ENCODE data around the gene BTG1.
A peak's percentile ranks its signal among the peaks of the same experiment; 100 is the strongest.

BTG1 gene

DNA sequence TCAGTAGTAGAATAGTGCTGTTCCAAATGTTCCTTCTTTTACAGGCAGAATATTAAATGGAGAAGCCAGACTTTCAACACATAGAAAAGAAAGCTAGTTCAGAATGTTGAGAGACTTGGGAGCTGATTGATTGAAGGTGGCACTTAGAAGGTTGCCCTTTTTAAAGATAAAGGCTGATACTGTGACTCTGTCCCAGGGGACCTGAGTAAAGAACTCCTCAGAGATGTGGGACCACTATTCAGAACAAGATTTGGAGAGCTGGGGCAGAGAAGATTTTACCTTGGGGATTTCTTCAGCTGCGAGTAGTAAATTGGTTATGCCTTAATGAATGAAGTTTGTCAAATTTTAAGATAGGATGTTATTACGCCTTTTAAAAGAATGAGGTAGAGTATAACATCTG, 21.4 kb upstream of the BTG1 start:
- no peak for DNase-seq
- TF ChIP-seq POLR2A (IDR thresholded peaks at IDR 0.05; ENCODE audit: low read length) (no peak), GATA1 (IDR thresholded peaks at IDR 0.05; ENCODE audit: low read depth, low read length) (no peak)

DNA sequence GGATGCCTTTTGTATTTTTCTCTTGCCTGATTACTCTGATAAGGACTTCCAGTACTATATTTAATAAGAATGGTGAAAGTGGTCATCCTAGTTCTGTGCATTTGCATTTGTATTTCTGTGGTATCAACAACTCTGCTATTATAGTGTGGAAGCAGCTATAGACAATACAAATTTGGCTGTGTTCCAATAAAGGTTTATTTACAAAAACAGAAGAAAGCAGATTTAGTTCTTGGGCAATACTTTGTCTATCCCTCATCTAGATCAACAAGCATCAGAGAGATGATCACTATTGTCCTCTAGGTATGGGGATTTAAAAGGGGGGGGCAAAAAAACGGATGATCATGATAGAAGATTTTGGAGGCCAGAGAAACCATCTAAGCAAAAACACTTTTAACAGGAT, 19.1 kb upstream of the BTG1 start:
- no peak for DNase-seq
- TF ChIP-seq GATA1 (IDR thresholded peaks at IDR 0.05; ENCODE audit: low read depth, low read length) (no peak), POLR2A (IDR thresholded peaks at IDR 0.05; ENCODE audit: low read length) (no peak)

DNA sequence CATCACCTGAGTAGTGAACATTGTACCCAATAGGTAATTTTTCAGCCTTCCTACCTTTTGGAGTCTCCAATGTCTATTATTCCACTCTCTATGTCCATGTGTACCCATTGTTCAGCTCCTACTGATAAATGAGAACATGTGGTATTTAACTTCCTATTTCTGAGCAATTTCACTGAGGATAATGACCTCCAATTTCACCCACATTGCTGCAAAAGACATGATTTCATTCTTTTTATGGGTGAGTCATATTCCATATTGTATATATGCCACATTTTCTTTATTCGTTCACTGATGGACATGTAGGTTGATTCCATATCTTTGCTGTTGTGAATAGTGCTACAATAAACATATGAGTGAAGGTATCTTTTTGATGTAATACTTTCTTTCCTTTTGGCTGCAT, 16.4 kb upstream of the BTG1 start:
- DNase-seq = no peak
- TF ChIP-seq POLR2A (IDR thresholded peaks at IDR 0.05; ENCODE audit: low read length) = no peak
- no peak for TF ChIP-seq GATA1 (IDR thresholded peaks at IDR 0.05; ENCODE audit: low read depth, low read length)

DNA sequence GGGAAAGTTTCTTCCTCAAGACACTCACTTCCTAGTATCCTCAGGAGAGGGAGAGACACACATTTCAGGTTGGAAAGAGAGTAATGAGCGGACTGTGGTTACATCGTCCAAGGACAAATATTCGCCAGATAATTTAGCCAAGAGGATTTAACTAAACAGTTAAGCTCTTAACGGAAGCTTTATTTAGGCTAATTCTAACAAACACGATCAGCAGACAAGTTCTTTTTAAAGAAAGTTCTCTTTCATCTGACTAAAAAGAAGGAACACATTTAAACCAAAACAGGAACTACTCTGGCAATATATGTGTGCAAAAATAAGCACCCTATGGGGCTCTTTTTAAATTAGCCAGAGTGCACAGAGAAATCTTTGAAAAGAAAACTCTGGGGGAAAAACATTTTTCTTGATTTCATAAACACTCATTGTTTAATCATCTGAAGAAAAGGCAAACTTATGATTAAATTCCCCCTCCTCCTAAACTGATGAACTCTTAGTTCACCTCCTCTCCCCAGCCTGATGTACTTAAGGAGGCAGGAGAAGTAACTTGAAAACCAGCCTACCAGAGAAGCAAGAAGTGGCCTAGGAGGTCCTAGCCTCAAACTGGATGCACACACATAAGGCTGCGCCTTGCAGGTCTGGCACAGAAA, 13.3 kb upstream of the BTG1 start:
- no peak for DNase-seq
- TF ChIP-seq GATA1 (IDR thresholded peaks at IDR 0.05; ENCODE audit: low read depth, low read length) (no peak), POLR2A (IDR thresholded peaks at IDR 0.05; ENCODE audit: low read length) (no peak)

DNA sequence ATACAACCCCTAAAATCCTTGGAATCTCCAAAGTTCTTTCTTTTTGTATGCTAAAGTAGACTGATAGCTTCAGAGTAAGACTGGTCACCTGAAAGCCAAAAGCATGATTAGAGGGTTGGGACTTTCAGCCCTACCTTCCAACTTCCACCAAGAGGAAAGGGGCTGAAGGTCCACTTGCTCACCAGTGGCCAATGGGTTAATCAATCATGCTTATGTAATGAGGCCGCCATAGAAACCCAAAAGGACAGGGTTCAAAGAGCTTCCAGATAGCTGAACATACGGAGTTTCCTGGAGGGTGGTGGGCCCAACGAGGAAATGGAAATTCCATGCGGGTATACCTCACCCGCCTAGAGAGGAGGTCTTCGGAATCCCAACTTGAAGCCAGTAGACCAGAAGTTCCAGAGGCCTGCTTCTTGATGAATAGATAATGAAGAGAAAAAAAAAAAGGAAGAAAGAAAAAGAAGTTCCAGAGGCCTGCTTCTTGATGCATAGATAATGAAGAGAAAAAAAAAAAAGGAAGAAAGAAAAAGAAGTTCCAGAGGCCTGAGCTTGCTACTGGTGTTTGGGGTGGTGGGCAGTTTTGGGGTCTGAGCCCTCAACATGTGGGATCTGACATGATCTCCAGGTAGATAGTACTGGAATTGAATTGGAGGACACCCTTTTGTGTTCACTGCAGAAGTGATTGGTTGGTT, 11.2 kb upstream of the BTG1 start:
- TF ChIP-seq GATA1 (IDR thresholded peaks at IDR 0.05; ENCODE audit: low read depth, low read length) = no peak
- TF ChIP-seq POLR2A (IDR thresholded peaks at IDR 0.05; ENCODE audit: low read length) = no peak
- DNase-seq = no peak

DNA sequence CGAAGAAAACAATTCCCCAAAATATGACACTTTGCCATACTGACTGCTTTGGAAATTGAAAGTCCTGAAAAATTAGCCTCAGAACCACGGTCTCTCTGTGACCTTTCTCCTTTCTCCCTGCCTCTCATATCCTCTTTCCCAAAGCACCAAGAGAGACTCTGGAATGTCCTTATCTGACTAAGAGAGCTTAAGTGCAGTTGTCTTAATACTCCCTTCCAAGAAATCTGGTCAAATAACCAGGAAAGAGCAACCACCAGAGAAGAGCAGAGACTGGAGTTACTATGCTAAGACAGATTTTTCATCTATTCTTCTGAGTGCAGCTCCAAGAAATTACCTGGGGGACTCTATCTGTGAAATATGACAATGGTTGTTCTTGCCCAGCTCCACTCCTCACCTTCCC, 10.5 kb upstream of the BTG1 start:
- DNase-seq = no peak
- TF ChIP-seq POLR2A (IDR thresholded peaks at IDR 0.05; ENCODE audit: low read length) (no peak), GATA1 (IDR thresholded peaks at IDR 0.05; ENCODE audit: low read depth, low read length) (no peak)

DNA sequence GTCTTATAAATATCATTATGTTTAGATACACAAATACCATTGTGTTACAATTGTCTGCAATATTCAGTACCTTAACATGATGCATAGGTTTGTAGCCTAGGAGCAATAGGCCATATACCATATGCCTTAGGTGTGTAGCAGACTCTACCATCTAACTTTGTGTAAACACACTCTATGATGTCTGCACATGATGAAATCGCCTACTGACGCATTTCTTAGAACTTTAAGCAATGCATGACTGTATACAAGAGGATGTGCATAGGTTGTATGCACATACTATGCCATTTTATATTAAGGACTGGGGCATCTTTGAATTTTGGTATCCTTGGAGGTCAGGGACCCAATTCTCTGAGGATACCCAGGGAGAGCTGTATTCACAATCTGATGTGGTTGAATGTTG, 10.1 kb upstream of the BTG1 start:
- TF ChIP-seq POLR2A (IDR thresholded peaks at IDR 0.05; ENCODE audit: low read length) (no peak), GATA1 (IDR thresholded peaks at IDR 0.05; ENCODE audit: low read depth, low read length) (no peak)
- no peak for DNase-seq

DNA sequence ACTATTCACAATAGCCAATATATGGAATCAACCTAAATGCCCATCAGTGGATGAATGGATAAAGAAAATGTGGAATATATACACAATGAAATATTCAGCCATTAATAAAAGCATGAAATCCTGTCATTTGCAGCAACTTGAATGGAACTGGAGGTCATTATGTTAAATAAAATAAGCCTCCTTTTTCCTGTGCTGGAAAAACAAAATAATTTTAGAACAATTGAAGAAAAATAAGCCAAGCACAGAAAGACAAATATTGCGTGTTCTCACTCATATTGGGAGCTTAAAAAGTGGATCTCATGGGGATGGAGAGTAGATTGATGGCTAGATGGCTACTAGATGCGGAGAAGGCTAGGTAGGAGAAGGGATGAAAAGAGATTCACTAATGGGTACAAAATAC, 6.3 kb upstream of the BTG1 start:
- no peak for TF ChIP-seq POLR2A (IDR thresholded peaks at IDR 0.05; ENCODE audit: low read length)
- TF ChIP-seq GATA1 (IDR thresholded peaks at IDR 0.05; ENCODE audit: low read depth, low read length) = no peak
- DNase-seq = no peak

DNA sequence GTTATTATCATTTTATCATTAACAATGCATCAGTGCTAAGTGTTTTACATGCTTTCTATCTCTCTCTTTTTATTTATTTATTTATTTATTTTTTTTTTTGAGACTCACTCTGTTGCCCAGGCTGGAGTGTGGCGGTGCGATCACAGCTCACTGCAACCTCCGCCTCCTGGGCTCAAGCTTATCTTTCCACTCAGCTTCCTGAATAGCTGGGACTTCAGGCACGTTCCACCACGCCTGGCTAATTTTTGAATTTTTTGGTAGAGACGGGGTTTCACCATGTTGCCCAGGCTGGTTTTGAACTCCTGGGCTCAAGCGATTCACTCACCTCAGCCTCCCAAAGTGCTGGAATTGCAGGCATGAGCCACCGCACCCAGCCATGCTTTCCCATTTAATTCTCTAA, 3.9 kb upstream of the BTG1 start:
- no peak for DNase-seq
- TF ChIP-seq GATA1 (IDR thresholded peaks at IDR 0.05; ENCODE audit: low read depth, low read length) (no peak), POLR2A (IDR thresholded peaks at IDR 0.05; ENCODE audit: low read length) (no peak)

DNA sequence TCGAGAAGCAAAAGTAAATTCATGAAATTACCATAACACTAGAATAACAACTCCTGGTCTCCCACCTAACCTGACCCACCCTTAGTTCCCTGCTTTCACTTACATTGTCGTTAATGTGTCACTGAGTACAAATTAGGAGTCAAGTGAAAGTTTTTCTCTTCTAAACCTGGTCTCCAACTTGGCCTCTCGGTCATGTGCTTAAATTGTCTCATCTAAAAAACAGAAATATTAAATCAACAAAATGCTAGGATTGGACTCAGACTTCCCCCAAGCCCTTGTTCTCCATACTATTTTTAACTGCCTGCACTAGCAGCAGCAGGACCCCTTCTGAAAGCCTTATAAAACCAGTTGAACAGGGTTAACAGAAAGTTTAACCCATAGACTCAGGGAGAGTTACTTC, 1.8 kb upstream of the BTG1 start:
- TF ChIP-seq GATA1 (IDR thresholded peaks at IDR 0.05; ENCODE audit: low read depth, low read length) (no peak), POLR2A (IDR thresholded peaks at IDR 0.05; ENCODE audit: low read length) (no peak)
- DNase-seq = peak in 1 of 2 experiments; percentile 34

DNA sequence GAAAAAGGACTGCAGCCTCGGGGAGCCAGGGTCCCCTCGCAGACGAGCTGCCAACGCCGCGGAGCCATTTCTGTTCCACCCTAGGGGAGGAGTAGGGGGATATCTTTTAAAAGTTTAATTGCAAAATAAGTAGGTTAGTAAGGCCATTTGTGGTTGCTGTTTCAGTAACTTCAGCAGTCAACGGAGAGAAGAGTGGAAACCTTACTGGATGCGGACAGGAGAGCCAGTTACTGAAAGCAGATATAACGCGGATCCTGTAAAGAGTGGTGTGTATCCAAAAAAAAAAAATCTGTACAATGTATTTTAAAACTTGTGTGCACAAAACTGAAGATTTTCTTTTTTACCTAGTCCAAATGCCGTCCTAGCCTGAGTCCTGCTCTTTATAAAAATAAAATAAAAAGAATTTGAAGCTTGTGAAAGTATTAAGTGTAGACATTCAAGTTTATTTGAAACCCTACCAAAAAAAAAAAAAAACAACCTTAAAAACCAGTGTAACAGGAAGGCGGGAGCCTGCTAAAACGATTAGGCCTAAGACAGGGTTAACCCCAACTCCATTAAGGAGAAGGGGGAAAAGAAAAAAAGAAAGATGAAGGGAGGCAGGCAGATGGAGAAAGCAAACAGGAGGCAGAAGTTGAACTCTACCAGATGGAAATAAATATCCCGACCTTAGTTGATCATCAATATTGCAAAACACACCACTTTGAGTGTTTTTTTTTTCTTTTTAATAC, 1.0 kb upstream of the BTG1 start:
- TF ChIP-seq GATA1 (IDR thresholded peaks at IDR 0.05; ENCODE audit: low read depth, low read length) (no peak), POLR2A (IDR thresholded peaks at IDR 0.05; ENCODE audit: low read length) (no peak)
- peak; percentile 8 to 55 for DNase-seq

DNA sequence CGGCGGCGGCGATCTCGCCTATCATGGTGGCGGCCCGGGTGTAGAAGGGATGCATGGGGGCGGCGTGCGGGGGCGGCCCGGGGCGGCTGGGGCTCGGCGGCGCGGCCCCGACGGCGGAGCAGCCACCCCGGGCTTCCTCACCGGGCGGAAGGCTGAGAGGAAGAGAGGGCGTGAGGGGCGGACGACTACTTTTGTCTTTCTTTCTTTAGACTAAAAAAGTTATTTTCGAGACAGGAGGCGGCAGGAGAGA, 240 bp downstream of the BTG1 start:
- no peak for DNase-seq
- TF ChIP-seq POLR2A (IDR thresholded peaks at IDR 0.05; ENCODE audit: low read length) (no peak), GATA1 (IDR thresholded peaks at IDR 0.05; ENCODE audit: low read depth, low read length) (no peak)

DNA sequence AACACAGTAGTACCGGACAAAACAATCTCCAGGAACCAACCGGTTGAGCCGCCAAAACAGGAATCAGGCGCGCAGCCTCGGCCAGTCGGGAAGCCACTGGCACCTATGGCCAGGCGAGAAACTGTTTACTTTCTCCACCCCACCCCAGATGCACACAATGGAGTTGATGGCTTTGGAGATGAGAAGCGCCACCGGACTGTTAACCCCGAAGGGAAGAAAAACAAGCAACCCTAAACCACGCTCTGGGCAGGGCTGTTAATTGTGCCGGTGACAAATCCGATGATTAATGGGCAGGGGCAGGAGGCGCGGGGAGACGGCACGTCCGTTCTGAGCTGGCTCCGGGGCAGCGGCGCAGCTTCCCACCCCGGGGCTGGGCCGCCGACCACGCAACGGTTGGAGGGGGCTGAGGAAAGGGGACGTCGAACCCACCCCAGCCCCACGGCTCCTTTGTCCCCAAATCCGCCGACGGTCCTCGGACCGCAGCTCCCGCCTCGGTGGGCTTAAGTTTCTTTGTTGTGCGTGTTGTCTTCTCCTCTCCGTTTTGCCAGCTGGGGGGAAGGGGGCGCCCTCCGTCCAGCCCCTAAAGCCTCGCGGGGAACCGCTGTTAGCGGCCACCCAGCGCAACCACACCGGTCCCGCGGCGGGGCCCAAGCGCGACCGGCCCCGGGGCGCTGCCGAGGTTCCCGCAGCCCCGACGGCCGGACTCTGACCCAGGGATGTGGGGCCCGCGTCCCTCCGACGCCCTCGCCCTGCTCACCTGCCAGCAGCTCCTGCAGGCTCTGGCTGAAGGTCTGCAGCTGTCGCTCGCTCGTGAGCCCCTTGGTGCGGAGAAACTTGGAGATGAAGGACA, 790 bp downstream of the BTG1 start:
- DNase-seq = peak; percentile 75 to 87

More for the DNA sequence above, 790 bp downstream of the BTG1 start:
- TF ChIP-seq POLR2A (IDR thresholded peaks at IDR 0.05; ENCODE audit: low read length) (no peak), GATA1 (IDR thresholded peaks at IDR 0.05; ENCODE audit: low read depth, low read length) (no peak)

All from erythroblast (primary cell).